GM23338 (cell line): Measurements from ENCODE around the gene EMID1.

Experiments
- EZH2phosphoT487 ChIP-seq: fragments of 200-600 bp; sonication (generic); IDR thresholded peaks from one replicate; pipeline ENCODE4 v1.8.1; 2018; ENCODE audit warnings: antibody characterized with exemption; ENCODE audit not compliant: unreplicated experiment
- POLR2AphosphoS5 ChIP-seq: IDR thresholded peaks from 2 replicates; pipeline ENCODE4 v1.6.1; 2016; ENCODE audit warnings: antibody characterized with exemption, low read depth
- REST ChIP-seq: IDR thresholded peaks from one replicate; pipeline ENCODE4 v1.6.1; 2018; ENCODE audit warnings: antibody characterized with exemption; ENCODE audit not compliant: unreplicated experiment
- TF ChIP-seq, protein P1 (sequence below), 2 experiments: fragments of 200-600 bp in 1 of 2; sonication (generic) in 1 of 2; conservative IDR thresholded peaks; 2 replicates each; pipeline versions ENCODE4 v1.5.1 to v1.6.1; 2016 to 2017; ENCODE audit warnings: antibody characterized with exemption in 2 of 2, low read depth in 2 of 2, mild to moderate bottlenecking in 2 of 2, moderate library complexity in 1 of 2

DNA sequence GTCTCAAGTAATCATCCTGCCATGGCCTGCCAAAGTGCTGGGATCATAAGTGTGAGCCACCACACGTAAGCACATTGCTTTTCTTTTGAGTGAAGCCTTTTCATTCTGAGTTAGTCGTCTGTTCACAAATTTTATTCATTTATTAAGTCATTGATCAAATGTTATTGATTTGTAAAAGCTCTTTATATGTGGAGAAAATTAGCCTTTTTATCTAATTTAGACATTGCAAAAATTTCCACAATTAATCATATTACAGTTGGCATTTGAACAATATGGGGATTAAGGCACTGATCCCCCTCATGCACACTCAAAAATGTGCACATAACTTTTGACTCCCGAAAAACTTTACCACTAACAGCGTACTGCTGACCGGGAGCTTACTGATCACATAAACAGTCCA, 7.5 kb upstream of the EMID1 start:
- TF ChIP-seq, protein P1, sequence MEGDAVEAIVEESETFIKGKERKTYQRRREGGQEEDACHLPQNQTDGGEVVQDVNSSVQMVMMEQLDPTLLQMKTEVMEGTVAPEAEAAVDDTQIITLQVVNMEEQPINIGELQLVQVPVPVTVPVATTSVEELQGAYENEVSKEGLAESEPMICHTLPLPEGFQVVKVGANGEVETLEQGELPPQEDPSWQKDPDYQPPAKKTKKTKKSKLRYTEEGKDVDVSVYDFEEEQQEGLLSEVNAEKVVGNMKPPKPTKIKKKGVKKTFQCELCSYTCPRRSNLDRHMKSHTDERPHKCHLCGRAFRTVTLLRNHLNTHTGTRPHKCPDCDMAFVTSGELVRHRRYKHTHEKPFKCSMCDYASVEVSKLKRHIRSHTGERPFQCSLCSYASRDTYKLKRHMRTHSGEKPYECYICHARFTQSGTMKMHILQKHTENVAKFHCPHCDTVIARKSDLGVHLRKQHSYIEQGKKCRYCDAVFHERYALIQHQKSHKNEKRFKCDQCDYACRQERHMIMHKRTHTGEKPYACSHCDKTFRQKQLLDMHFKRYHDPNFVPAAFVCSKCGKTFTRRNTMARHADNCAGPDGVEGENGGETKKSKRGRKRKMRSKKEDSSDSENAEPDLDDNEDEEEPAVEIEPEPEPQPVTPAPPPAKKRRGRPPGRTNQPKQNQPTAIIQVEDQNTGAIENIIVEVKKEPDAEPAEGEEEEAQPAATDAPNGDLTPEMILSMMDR (conservative IDR thresholded peaks at IDR 0.05; ENCODE audit: low read depth in 2 of 2) = no peak
- TF ChIP-seq EZH2phosphoT487 (no peak), POLR2AphosphoS5 (no peak), REST (no peak)
